RPMI8226 (cell line): ENCODE measurements around the gene GSK3A.

Source experiments
- DNase-seq: peaks from one replicate; pipeline ENCODE4 v3.0.0-alpha.2; 2015

The GSK3A gene

GRCh38 chr19:42279902-42280814 lies 37.8 kb upstream of the GSK3A start:
- DNase-seq, result peak; percentile 83

GRCh38 chr19:42279155-42279901 lies 36.9 kb upstream of the GSK3A start:
- no peak for DNase-seq

GRCh38 chr19:42278452-42279154 lies 36.2 kb upstream of the GSK3A start:
- no peak for DNase-seq

GRCh38 chr19:42277821-42278451 lies 35.5 kb upstream of the GSK3A start:
- no peak for DNase-seq

DNA sequence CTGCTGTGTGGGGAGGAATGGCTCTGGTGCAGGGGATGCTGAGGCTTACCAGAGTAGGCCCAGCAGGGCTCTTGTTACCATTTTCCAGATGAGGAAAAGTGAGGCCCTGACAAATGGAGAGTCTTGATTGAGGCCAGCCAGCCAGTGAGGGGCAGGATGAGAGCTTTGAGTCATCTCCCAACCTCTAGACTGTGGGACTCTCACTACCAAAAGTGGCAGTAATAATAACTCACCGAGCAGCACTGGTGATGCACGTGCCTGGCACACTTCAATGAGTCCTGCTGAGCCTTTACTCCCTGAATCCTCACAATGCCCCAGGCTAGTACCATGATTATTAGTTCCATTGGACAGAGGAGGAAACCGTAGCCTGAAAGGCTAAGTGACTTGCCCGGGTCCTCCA lies 34.4 kb upstream of the GSK3A start:
- DNase-seq, result no peak

DNA sequence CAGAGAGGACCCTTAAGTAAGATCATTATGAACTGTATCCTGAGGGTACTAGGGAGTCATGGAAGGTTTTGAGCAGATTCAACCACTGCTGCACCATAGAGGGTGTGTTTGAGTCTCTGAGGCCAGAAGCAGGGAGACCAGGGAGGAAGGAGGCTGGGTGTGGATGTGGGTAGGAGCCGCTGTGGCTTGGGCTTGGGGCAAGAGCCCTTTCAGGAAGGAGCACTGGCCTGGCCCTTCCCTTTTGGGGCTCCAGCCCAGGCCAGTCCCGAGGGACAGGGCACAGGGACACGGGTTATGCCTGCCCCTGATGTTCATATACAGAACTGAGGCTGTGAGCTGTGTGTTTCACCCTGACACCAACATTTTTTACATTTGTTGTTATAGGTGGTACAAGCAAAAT lies 33.9 kb upstream of the GSK3A start:
- no peak for DNase-seq

GRCh38 chr19:42275517-42275916 lies 33.1 kb upstream of the GSK3A start:
- no peak for DNase-seq

- DNase-seq, result no peak
Measured at GRCh38 chr19:42275103-42275502, 32.7 kb upstream of the GSK3A start.

DNA sequence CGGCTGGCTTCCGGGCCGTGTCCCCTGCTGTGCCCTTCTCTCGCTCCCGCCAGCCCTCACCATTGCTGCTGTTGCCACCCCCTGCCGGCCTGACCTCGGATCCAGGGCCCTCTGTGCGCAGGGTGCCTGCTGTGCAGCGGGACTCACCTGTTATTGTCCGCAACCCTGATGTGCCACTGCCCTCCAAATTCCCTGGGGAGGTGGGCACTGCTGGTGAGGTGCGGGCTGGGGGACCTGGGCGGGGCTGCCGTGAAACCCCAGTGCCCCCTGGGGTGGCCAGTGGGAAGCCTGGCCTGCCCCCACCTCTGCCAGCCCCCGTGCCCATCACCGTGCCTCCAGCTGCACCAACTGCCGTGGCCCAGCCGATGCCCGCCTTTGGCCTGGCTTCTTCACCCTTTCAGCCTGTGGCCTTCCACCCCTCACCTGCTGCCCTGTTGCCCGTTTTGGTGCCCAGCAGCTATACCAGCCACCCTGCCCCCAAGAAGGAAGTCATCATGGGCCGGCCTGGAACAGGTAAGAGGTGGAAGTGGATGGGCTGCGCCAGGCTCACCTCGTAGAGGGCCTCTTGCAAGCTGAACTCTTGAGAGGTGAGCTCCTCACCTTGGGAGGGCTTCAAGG lies 31.8 kb upstream of the GSK3A start:
- DNase-seq, result no peak

GRCh38 chr19:42273407-42274064 lies 31.1 kb upstream of the GSK3A start:
- no peak for DNase-seq

DNA sequence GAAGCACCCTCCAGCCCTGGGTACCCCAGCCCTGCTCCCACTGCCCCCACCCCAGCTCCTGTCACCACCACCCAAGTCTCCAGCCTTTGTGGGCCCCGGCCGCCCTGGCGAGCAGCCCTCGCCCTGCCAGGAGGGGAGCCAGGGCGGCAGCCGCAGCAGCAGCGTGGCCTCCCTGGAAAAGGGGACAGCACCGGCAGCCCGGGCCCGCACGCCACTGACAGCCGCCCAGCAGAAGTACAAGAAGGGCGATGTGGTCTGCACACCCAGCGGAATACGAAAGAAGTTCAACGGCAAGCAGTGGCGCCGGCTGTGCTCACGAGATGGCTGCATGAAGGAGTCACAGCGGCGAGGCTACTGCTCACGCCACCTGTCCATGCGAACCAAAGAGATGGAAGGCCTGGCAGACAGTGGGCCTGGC lies 30.6 kb upstream of the GSK3A start:
- DNase-seq, result no peak

DNA sequence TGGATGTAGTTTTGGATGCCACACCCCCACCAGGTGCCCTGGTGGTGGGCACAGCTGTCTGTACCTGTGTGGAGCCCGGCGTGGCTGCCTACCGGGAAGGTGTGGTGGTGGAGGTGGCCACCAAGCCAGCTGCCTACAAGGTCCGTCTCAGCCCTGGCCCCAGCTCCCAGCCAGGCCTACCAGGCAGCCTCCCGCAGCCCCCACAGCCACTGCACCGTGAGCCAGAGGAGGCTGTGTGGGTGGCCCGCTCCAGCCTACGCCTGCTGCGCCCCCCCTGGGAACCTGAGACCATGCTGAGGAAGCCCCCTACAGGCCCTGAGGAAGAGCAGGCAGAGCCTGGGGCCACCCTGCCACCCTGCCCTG lies 30.1 kb upstream of the GSK3A start:
- DNase-seq, result no peak

GRCh38 chr19:42271861-42272534 lies 29.6 kb upstream of the GSK3A start:
- no peak for DNase-seq

- DNase-seq, result no peak
Measured at GRCh38 chr19:42271045-42271419, 28.6 kb upstream of the GSK3A start.

DNA sequence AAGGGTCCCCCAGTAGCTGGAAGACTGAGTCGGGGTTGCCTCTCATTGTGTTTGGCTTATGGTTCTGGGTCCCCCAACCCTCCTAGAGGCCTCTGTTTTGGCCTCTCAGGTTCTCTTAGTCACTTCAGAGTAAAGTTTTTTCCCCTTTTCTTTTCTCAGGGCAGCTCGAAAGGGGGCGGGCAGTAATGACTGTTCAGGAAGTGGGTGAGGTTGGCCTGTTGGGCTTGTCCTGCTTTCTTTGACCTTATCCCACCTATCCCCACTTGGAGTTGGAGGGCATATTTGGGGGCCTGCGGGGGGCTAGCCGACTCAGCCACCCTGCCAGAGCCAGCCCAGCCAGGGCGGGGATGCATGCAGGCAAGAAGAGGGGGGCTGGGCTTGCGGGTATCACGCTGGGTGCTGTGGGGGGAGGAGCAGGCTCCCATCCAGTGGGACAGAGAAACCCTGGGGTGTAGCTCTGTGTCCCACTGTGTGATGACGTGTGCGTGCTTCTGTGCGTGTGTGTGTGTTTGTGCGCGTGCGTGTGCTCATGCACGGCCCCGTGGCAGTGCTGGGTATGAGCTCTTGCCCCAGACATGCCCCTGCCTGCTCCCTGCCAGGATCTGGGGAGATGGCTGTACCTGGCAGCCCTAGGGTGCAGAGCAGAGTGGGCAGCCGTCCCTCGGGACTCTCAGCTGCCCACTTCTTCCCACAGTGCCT lies 28.1 kb upstream of the GSK3A start:
- peak; percentile 66 for DNase-seq

DNA sequence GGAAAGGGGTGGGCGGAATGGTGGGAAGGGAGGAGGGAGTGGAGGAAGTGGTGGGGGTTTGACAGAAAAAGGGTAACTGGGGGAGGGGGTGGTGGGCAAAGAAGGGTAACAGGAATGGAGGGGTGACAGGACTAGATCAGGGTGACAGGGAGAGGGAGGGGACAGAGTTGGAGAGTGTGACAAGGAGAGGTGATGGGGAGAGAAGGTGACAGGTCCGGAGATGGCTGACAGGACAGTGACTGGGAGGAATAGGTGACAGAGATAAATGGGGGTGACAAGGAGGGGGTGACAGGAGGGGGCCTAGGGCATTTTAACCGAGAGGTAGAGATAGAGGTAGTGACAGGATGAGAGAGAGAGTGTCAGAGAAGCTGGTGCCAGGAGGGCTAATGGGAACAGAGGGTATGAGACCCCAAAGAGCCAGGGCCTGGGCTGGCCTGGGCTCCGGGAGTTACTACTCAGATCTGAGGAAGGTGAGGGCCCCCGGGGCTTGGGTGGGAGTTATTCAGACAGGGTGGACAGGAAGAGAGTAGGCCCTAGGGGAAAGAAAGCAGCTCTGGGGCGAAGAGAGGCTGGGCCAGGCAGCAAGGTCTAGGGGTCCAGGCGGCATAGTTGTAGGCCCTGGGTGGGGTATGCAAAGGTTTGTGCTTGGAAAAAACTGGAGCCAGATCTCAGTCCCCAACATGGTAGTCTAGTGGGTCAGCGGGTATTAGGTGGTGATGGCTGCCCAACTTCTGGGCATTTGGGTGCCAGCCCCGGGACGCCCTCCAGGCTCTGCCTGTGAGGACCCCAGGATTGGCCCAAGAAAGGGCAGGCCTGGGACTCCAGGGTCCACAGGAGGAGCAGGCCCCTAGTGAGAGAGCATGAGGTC lies 27.3 kb upstream of the GSK3A start:
- no peak for DNase-seq

DNA sequence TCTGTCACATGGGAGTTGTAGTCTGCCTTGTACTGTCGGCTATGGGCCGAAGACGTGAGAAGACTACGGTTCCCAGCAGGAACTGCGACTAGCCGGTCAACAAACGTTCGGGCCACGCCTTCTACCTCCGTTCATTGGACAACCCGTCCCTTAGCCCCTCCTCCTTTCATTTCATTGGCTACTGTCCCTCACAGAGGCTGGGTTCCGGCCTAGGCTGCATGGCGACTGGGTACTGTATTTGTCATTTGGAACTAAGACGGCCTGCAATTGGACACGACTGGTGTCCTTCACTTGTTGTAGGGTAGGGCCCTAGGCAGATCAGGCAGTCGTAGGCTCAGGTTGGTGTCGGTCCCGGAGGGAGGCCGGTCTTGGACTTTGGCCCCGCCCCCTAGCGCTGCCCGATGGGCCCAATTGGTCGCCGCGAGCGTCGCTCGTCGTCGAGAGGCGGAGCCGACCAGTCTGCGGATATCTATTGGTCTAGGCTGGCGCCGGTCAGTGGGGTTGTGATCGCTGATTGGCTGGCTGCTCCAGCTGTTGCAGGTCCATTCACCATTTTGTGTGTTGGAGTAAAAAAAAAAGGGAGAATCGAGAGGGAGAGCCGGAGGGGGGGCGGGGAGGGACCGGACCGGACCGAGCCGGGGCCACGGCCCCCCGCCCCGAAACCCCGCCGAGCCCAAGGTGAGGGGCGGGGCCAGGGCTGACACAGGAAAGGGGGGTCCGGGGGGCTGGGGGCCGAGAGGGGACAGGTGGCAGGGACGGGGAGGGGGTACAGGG lies 26.5 kb upstream of the GSK3A start, which contains the start of gene CIC:
CIC (plus strand) TSS at position 549 of the 774 bp plus-strand sequence. CDS start 2,532 bp downstream, outside the sequence.
- DNase-seq, result peak; percentile 98

GRCh38 chr19:42268142-42268703 lies 25.8 kb upstream of the GSK3A start:
- DNase-seq, result peak; percentile 98
